ENCODE data around the gene LAMC1.
"Not testable (repeated sequence)": the region's sequence is repeated elsewhere in the genome, so short reads cannot be mapped to it uniquely, and the experiment has no call there.

The LAMC1 gene

DNA sequence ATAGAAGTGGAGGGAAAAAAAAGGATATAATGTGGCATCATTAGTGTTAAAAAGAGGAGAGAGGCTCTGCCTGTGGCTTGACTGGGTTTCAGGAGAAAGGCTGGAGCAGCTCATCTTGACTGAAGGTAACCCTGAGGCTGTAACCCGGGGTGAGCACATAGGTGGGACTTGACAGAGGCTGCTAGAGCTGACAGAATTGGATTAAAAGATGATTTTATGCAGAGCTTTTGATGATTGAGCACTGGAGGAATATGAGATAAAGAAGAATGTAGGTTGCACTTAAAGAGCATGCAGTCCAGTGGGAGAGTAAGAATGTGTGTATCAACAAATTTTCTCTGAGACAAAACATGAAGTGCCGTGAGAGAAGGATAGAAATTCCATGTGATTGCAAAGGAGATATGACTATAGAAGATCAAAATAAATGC, 17.3 kb downstream of the LAMC1 start:
- DNase-seq (ENCODE audit: low read depth in 2 of 3, low spot score in 1 of 3), result no peak

DNA sequence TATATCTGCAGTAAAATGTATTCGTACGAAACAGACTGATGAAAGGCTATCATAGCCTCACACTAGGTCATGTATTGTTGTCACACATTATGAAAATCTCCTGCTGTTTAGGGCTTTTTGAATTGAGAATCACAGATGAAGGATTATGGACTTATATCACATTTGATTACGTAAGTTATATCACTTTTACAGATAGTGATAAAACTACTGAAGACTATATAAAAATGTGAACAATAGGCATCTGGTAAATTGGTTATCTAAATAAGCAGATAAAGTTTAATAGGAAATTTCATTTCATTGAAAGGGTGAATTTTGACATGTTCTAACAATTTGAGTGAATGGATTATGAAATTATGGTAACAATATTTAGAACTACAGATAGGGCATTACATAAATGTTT, 20.0 kb downstream of the LAMC1 start:
- DNase-seq (ENCODE audit: low read depth in 2 of 3, low spot score in 1 of 3), result no peak

DNA sequence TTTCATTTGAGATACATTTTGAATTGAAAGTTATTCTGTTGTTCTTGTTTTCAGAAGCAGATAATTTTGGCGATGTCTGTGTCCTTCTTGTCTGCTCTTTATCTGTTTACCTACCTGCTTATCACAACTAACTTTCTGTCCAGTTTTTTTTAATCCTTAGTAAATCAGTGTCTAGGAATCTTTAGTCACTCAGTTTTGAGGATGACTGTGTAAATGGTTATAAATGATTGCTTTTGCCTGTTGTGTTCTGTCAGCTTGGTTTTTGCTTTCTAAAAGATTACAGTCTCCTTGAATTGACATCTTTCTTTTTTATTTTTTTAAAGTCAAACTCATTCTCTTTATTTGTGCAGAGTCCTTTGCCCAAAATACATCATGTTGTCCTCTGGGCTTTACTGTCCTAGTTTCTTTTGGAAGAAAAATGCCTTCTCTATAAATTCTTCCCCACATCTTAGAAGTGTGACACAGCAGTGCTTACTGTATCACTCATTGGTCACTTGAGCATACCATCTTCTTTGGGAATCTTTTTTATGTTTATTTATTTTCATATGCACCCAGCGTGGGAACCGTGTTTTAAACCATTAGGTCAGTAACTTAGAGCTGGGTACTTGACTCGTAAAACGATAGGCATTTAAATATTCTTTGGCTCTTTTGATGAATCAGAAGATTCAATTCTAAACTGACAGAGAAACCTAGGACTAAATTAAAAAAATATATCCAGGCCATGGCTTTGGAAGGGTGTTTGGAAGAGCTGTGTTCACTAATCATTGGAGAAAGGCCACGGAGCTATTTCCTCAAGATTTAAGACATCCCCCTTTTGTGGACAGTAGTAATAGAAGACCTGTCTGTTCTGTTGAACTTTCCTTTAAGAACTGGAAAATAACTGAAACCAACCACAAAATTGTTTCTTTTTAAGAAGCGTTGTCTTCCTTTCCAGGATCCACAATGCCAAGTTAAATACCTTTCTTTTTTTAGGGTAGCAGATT, 20.9 kb downstream of the LAMC1 start:
- no peak for DNase-seq (ENCODE audit: low read depth in 2 of 3, low spot score in 1 of 3)

DNA sequence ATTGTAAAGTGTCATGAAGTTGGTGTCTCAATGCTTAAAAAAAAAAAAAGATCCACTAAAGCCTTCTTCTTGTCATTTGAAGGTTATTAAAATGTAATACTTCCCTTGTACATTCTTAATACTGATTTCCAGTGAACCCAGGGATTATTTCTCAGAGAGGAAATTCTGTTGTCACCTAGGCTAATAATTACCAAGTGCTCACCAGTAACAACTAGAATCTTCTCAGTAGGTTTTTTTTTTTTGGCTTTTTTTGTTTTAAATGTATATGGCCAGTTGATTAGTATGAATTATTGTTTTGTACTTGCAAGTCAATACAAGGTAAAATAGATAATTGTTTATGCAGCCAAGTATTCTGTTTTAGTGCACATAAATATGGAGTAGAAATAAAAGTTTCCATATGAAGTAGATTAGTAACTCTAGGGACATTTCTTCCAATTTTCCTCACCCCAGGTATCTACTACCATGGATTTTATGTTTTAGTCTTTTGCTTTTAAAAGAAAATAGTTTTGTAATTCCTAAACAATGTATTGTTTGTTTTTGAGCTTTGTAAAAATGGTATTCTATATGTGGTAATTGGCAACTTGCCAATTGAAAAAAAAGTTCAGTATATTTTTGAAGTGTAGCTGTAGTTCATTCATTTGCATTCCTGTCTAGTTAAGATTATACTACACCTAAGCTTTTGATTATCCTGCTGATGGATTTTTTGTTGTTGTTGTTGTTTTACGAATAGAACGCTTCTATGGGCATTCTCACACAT, 21.9 kb downstream of the LAMC1 start:
- no peak for DNase-seq (ENCODE audit: low read depth in 2 of 3, low spot score in 1 of 3)

DNA sequence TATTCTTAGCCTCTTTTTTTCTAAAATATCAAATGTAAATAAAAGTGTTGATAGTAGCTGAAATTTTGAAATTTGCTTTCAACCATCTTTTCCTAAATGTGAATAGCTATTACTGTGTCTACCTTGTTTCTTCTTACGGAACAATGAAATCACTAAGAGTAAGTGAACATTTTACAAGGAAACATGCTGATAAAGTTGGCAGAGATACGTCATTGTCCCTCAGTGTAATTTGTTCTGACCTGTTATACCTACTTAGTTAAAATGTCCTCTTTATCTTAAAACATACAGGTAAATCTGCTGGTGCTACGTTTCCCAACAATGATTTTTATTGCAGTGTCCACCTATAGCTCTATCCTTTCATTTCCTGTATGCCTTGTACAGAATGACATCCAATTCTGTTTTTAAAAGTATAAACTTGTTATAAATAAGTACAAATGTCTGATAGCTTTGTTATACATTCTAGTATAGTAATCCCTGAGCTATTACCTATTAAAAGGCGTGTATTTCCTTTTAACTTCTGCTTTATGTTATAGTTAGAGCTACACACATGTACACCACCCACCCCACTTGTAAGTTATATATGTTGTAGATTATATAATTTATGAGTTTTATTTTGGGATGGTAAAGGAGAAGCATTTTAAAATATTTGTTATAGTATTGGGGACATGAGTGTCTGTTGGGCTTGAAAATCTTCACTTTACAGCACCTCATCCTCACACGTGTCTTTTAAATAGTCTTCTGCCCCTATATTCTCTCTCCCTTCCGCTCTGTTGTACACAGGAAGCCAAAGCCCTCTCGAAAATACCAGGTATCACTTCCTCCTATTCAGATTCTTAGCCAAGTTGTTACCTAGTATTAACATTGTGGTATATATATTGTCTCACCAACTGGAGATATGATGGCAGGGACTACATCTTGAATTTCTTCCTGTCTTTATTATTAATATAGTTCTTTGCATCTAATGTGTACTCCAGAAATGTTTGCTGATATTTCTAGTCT, 25.2 kb downstream of the LAMC1 start:
- DNase-seq (ENCODE audit: low read depth in 2 of 3, low spot score in 1 of 3), result no peak

DNA sequence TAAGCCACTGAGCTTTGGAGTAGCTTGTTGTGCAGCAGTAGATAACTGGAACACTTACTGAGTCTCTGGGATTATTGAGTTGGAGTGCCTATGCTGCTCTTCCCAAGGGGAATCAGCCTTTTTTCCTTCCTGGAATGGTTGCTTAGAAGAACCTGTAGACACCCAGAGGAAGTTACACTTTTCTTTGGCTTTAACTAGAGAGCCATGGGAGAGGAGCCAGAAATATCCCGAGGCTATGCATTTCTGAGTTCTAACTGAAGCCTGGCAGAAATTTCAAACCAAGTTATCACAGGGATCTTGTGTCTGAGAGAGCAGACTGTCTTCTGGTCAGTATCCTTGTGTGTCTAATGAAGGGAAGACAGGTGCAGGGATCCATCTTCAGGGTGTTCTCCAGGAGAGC, 28.3 kb downstream of the LAMC1 start:
- DNase-seq (ENCODE audit: low read depth in 2 of 3, low spot score in 1 of 3), result no peak

DNA sequence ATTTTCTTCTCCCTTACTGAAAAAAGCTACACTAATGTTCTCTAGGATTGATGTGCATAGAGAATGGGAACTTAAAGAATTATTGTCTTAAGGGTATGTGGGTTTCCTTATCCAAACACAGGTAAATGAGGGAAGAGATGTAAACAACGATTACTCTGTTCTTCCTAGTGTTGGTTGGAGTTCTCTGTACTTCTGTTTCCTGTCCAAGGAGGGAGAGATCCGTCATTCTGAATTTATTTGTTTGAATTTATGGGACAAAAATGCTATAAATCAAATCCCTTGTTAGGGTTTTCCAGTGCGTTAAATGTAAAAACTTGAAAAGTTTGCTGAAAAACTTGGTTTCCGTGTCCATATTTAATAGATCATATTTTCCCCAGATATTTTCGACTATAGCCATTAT, 29.6 kb downstream of the LAMC1 start:
- no peak for DNase-seq (ENCODE audit: low read depth in 2 of 3, low spot score in 1 of 3)

DNA sequence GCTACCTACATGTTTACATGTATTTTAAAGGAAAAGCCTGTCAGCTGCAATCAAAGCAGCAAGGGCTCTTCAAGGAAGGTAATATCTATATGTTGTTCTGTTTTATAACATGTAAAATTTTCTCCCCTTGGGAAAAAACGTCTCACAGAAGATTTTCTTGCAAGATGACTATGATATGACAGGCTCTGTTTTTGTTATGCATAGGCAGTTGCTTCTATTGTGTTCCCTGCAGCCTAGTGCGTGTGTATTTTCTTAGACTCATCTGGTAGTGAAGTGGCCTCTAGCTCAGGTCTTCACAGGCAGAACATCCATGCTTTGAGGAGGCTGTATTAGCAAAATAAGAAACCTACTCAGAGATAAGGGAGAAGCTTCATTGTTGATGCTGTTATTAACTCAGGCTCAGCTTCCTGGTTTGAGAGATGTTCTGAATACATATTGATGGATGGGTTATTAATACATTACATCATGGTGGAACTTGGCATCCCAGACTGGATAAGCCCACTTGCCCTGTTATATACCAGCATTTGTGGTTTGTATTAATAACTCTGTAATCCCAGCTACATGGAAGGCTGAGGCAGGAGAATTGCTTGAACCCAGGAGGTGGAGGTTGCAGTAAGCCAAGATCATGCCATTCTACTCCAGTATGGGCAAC, 35.8 kb downstream of the LAMC1 start:
- DNase-seq (ENCODE audit: low read depth in 2 of 3, low spot score in 1 of 3), result no peak

DNA sequence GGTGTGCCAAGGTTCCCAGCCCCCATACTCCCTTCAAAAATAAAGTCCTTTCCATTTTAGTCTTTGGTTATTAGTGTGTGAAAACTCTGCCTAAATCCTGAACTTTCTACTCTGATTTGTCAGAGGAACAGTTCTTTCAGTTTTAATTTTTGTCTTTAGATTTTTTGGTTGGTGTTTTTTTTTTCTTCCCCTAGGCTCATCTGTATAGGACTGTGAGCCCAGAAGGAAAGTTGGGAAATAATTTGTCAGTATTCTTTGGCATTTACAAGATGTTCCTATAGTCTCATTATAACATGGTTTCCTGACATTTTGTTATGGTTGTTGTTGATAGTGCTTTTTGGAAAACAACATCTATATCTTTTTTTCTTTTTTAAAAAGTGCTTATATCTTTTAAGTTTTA, 38.0 kb downstream of the LAMC1 start:
- DNase-seq (ENCODE audit: low read depth in 2 of 3, low spot score in 1 of 3), result no peak

DNA sequence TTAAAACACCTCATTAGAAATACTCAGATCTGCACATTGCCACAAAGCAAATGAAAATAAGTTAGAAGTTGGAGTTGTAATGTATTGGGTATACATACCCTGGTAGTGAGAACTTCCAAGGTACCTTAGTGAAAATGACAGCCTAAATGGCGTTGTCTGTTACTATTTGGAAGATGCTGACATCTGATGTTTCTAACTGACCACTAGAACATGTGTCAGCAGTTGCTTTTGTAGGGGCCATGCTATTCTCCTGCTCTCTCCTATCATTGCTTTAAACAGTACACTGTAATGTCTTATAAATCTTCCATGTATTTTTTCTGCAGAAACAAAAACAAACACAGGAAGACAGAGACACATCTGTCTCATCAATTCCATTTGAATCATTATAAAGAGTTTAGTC, 40.1 kb downstream of the LAMC1 start:
- DNase-seq (ENCODE audit: low read depth in 2 of 3, low spot score in 1 of 3), result no peak

DNA sequence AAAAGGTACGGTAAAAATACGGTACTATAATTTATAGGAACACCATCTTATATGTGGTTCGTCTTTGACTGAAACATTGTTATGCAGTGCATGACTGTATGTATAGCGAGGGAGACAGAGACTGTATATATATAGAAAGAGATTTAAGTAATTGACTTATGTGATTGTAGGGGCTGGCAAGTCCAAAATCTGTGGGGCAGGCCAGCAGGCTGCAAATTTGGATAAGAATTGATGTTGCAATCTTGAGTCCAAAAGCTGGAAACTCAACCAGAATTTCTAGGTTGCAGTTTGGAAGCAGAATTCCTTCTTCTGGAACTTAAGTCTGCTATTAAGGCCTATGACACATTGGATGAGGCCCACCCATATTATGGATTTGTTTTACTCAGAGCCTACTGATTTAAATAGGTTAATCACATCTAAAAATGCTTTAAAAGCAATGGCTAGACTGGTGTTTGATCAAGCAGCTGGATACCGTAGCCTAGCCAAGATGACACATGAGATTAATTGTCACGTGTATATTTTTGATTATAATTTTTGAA, 42.0 kb downstream of the LAMC1 start:
- no peak for DNase-seq (ENCODE audit: low read depth in 2 of 3, low spot score in 1 of 3)

DNA sequence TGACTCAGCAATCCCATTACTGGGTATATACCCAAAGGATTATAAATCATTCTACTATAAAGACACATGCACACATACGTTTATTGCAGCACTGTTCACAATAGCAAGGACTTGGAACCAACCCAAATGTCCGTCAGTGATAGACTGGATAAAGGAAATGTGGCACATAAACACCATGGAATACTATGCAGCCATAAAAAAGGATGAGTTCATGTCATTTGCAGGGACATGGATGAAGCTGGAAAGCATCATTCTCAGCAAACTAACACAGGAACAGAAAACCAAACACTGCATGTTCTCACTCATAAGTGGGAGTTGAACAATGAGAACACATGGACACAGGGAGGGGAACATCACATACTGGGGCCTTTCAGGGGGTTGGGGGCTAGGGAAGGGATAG, 43.2 kb downstream of the LAMC1 start:
- not testable (repeated sequence) for DNase-seq (ENCODE audit: low read depth in 2 of 3, low spot score in 1 of 3)

DNA sequence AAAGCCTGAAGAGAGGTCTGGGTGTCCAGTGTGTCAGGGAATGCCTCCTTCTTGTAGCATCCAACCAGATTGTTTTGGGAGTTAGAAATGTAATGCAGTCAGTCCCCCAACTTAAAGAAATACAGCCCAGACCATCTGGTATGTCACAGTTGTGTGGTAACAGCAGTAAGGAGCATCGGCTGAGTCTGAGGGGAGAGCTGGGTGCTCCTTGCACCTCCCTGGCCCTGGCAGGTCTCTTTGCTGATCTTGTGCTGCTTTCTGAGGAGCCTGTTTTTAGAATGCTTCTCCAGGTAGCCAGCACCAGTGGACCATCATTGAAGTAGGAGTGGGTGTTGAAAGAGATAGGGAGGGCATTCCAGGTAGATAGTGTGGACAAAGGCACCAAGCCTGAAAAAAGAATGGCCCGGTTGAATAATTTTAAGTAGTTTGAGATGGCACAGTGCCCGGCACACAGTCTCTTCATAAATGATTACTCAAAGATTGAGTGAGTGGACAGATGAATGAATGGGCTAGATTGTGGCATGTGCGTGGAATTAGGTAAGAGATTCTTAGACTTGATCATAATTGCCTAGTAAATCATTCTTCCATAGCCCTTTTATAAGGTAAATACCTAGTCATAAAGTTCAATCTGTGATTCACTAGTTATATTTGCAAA, 46.5 kb downstream of the LAMC1 start:
- DNase-seq (ENCODE audit: low read depth in 2 of 3, low spot score in 1 of 3), result no peak

DNA sequence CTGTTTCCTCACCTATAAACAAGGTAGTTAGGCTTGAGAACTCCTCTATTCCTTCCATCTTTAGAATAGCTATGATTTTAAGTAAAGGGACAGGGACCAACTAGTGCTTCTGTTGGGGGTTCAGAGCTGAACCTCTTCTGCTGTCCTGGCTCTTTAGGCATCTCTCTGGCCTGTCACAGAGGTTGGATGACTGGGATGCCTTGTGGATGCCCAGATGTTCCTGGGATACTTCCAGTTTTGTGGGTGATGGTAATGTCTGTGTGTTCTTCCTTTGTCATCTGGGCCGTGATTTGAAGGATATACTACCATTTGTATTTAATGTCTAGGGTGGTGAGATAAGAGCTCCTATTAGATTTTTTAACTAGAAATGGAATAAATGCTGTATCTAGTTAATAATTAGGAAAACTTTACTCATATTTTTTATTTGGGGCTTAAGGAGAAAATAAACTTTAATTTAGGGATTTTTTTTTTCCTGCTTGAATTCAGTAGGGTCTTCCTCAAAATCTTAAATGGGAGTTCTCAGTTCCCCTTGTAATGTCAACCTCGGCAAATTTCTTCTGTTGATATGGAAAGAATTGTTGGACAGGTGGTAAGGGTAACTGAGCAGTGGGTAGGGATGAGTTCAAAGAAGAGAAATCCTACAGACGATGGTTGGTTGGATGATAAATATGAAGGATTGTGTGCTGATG, 47.2 kb downstream of the LAMC1 start:
- DNase-seq (ENCODE audit: low read depth in 2 of 3, low spot score in 1 of 3), result no peak

DNA sequence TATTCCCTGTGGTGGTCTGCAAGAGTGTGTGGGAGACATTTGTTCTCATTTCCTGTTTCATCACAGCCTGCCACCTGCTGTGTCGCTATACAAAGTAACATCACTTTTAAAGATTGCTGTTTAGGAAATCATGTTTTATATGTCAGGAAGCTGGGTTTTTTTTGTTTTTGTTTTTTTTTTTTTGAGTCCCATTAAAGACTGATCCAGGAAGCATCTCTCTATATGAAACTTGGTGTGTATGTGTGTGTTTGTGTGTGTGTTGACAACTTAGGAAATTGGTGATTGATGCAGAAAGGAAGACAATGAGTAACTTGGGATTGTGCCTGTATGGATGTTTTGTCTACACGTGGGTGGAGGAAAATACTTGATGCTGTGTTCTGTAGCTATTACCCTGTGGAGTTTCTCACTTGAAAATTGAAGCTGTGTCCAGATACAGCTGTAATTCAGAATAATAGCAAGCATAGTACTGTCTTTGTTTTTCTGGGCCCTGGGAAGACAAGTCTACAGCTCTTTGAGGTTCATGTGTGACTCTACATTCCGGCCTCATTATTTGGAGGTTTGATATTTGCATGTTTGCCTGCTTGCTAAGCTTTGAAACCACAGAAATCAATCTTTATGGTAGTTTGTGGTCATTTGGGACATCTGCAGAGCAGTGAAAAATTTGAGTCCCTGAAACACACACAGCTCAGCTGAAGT, 47.9 kb downstream of the LAMC1 start:
- DNase-seq (ENCODE audit: low read depth in 2 of 3, low spot score in 1 of 3), result no peak

DNA sequence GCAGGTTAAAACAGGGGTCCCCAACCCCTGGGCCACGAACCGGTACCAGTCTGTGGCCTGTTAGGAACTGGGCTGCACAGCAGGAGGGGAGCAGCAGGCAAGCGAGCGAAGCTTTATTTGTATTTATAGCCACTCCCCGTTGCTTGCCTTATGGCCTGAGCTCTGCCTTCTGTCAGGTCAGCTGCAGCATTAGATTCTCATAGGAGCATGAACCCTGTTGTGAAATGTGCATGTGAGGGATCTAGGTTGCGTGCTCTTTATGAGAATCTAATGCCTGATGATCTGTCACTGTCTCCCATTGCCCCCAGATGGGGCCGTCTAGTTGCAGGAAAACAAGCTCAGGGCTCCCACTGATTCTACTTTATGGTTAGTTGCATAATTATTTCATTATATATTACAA, 49.4 kb downstream of the LAMC1 start:
- not testable (repeated sequence) for DNase-seq (ENCODE audit: low read depth in 2 of 3, low spot score in 1 of 3)

DNA sequence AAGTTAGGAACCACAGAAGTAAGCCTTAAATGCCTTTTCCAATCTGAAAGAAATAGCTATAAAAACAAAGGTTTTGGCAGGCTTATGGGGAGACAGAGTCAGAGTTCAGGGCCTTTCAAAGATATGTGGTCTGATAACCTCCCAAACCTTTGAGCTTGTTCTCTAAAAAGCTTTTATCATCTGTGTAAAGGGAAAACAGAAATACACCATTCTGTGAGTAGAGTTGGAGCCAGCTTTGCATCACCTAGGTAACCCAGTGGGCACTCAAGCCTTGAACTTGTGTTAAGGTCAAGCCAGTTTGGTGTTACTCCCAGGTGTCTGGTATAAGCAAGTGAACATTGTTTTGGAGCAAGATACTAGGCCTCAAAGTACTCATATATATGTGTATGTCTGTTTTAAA, 50.1 kb downstream of the LAMC1 start:
- DNase-seq (ENCODE audit: low read depth in 2 of 3, low spot score in 1 of 3), result no peak

DNA sequence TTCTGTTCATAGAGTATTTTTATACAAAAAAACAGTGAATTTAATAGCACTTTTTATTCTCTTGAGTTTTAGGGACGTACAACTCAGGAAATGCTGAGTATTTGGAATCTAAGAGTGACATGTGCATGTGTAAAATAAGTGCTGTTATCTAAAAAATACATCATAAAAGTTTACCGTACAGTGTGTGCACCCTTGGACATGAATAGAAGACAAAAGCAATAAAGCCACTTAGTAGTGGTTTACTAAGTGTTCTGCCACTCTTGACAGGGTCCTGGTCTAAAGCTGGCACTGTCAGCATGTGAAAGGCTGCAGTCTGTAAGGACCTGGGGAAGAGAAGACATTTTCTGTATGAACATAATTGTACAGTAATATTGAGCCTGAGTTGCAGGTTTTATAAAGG, 51.0 kb downstream of the LAMC1 start:
- no peak for DNase-seq (ENCODE audit: low read depth in 2 of 3, low spot score in 1 of 3)

DNA sequence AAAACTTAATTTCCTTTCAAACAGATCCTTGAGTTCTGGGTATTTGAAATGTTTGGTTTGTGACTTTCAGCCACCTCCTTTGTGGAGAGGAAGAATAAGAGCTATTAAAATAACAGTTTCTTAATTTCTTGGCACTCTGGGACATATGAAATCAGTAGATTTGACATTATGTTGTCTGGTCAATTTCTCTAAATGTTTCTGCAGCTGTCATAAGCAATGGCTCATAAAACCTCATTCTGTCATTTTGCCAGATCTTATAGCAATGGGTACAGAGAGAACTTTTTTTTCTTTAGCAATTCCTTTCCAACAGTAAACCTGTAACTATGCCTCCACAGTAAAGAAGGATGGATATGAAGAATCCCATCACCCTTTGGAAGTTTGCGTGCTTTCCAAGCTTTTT, 52.6 kb downstream of the LAMC1 start:
- no peak for DNase-seq (ENCODE audit: low read depth in 2 of 3, low spot score in 1 of 3)
